ENCODE data around the gene SDR39U1.

DNA sequence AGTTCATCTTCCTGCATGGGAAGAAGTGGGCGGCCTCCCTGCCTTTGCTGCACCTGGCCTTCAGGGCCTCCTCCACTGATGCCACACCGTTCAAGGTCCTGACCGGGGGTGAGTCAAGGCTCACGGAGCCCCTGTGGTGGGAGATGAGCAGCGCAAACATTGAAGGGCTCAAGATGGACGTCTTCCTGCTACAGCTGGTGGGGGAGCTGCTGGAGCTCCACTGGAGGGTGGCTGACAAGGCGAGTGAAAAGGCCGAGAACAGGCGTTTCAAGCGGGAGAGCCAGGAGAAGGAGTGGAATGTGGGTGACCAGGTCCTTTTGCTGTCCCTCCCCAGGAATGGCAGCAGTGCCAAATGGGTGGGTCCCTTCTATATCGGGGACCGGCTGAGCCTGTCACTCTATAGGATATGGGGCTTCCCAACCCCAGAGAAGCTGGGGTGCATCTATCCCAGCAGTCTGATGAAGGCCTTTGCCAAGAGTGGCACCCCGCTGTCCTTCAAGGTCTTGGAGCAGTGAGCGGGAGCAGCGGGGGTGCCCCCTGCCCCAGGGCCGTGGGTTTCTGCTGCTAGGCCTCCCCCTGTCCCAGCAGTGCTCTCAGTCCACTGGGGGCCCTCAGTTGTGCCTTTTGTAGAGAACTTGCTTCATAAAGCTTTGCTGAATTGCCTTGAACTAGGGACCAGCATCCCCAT, 25.5 kb downstream of the SDR39U1 start:
- TF ChIP-seq POLR2AphosphoS5 (IDR thresholded peaks at IDR 0.05; ENCODE audit: low read depth, low read length), result no peak
- no peak for TF ChIP-seq POLR2A (IDR thresholded peaks at IDR 0.05; ENCODE audit: borderline replicate concordance, extremely low read depth, insufficient read depth, insufficient read length)
- TF ChIP-seq, protein P1, sequence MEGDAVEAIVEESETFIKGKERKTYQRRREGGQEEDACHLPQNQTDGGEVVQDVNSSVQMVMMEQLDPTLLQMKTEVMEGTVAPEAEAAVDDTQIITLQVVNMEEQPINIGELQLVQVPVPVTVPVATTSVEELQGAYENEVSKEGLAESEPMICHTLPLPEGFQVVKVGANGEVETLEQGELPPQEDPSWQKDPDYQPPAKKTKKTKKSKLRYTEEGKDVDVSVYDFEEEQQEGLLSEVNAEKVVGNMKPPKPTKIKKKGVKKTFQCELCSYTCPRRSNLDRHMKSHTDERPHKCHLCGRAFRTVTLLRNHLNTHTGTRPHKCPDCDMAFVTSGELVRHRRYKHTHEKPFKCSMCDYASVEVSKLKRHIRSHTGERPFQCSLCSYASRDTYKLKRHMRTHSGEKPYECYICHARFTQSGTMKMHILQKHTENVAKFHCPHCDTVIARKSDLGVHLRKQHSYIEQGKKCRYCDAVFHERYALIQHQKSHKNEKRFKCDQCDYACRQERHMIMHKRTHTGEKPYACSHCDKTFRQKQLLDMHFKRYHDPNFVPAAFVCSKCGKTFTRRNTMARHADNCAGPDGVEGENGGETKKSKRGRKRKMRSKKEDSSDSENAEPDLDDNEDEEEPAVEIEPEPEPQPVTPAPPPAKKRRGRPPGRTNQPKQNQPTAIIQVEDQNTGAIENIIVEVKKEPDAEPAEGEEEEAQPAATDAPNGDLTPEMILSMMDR (IDR thresholded peaks at IDR 0.05 in 2 of 3, conservative IDR thresholded peaks at IDR 0.05 in 1 of 3; ENCODE audit: borderline replicate concordance in 1 of 3, insufficient read depth in 1 of 3, low read depth in 2 of 3, low read length in 2 of 3), result no peak
- TF ChIP-seq EZH2 (IDR thresholded peaks at IDR 0.05), result no peak
- TF ChIP-seq RAD21 (IDR thresholded peaks at IDR 0.05; ENCODE audit: low read depth), result no peak
- no peak for TF ChIP-seq ZNF274 (IDR thresholded peaks at IDR 0.05; ENCODE audit: low read depth, low read length)
- TF ChIP-seq, protein P2, sequence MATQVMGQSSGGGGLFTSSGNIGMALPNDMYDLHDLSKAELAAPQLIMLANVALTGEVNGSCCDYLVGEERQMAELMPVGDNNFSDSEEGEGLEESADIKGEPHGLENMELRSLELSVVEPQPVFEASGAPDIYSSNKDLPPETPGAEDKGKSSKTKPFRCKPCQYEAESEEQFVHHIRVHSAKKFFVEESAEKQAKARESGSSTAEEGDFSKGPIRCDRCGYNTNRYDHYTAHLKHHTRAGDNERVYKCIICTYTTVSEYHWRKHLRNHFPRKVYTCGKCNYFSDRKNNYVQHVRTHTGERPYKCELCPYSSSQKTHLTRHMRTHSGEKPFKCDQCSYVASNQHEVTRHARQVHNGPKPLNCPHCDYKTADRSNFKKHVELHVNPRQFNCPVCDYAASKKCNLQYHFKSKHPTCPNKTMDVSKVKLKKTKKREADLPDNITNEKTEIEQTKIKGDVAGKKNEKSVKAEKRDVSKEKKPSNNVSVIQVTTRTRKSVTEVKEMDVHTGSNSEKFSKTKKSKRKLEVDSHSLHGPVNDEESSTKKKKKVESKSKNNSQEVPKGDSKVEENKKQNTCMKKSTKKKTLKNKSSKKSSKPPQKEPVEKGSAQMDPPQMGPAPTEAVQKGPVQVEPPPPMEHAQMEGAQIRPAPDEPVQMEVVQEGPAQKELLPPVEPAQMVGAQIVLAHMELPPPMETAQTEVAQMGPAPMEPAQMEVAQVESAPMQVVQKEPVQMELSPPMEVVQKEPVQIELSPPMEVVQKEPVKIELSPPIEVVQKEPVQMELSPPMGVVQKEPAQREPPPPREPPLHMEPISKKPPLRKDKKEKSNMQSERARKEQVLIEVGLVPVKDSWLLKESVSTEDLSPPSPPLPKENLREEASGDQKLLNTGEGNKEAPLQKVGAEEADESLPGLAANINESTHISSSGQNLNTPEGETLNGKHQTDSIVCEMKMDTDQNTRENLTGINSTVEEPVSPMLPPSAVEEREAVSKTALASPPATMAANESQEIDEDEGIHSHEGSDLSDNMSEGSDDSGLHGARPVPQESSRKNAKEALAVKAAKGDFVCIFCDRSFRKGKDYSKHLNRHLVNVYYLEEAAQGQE (IDR thresholded peaks at IDR 0.05; ENCODE audit: low read depth), result no peak
- TF ChIP-seq SP1 (IDR thresholded peaks at IDR 0.05; ENCODE audit: low read depth), result no peak
- no peak for TF ChIP-seq EZH2phosphoT487 (IDR thresholded peaks at IDR 0.05; ENCODE audit: borderline replicate concordance)
- TF ChIP-seq, protein P3, sequence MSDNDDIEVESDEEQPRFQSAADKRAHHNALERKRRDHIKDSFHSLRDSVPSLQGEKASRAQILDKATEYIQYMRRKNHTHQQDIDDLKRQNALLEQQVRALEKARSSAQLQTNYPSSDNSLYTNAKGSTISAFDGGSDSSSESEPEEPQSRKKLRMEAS (IDR thresholded peaks at IDR 0.05), result no peak
- no peak for TF ChIP-seq FOSL1 (IDR thresholded peaks at IDR 0.05; ENCODE audit: low read depth)
- TF ChIP-seq TCF7L2 (IDR thresholded peaks at IDR 0.05; ENCODE audit: borderline replicate concordance, extremely low read depth, insufficient read depth, insufficient read length), result no peak
- TF ChIP-seq YY1 (IDR thresholded peaks at IDR 0.05; ENCODE audit: extremely low read depth, insufficient replicate concordance, low read depth, low read length), result no peak
- TF ChIP-seq, protein P4, sequence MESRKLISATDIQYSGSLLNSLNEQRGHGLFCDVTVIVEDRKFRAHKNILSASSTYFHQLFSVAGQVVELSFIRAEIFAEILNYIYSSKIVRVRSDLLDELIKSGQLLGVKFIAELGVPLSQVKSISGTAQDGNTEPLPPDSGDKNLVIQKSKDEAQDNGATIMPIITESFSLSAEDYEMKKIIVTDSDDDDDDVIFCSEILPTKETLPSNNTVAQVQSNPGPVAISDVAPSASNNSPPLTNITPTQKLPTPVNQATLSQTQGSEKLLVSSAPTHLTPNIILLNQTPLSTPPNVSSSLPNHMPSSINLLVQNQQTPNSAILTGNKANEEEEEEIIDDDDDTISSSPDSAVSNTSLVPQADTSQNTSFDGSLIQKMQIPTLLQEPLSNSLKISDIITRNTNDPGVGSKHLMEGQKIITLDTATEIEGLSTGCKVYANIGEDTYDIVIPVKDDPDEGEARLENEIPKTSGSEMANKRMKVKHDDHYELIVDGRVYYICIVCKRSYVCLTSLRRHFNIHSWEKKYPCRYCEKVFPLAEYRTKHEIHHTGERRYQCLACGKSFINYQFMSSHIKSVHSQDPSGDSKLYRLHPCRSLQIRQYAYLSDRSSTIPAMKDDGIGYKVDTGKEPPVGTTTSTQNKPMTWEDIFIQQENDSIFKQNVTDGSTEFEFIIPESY (IDR thresholded peaks at IDR 0.05; ENCODE audit: extremely low read depth, insufficient replicate concordance, low read length), result no peak
